ENCODE measurements around the gene ARHGAP15. TPM values are rescaled to one million over a fixed set of nuclear protein-coding genes. Genes with fewer than 3 reads are reported as not detected.

Gene ARHGAP15
- total RNA-seq, 2 donors from 2014 or later, result 0.86 TPM; not detected in 1

GRCh38 chr2:143545059-143545948 lies 416.1 kb downstream of the ARHGAP15 start:
- DNase-seq, result no peak

GRCh38 chr2:143545949-143546255 lies 416.7 kb downstream of the ARHGAP15 start:
- Histone ChIP-seq H3K4me3 (ENCODE audit: low read length) (no peak overlapping the region), H3K27me3 (ENCODE audit: control insufficient read depth, insufficient read depth, low read length, poor library complexity, severe bottlenecking) (no peaks in the 10 kb centered on the region), H3K9me3 (ENCODE audit: control insufficient read depth, low read length) (peaks cover 6% of the 10 kb centered on the region), H3K9ac (ENCODE audit: extremely low read depth, low read length, poor library complexity, severe bottlenecking) (no peak overlapping the region), H3K4me1 (ENCODE audit: control insufficient read depth, insufficient read depth, low read length) (no peaks in the 10 kb centered on the region), H3K27ac (ENCODE audit: low read depth, low read length) (no peak overlapping the region), H3K36me3 (ENCODE audit: control insufficient read depth, insufficient read depth, low read length) (no peaks in the 10 kb centered on the region)
- no peak overlapping the region for H3K4me3 Mint-ChIP-seq
- no peak for DNase-seq
- no peak overlapping the region for H3K27ac Mint-ChIP-seq
- TF ChIP-seq CTCF (conservative IDR thresholded peaks at IDR 0.05), result no peak
- H3K27me3 Mint-ChIP-seq (ENCODE audit: insufficient read depth), result no peaks in the 10 kb centered on the region
- H3K4me1 Mint-ChIP-seq, result peaks cover 2% of the 10 kb centered on the region
- no peaks in the 10 kb centered on the region for H3K36me3 Mint-ChIP-seq (ENCODE audit: low read depth)
- peaks cover 18% of the 10 kb centered on the region for H3K9me3 Mint-ChIP-seq
- 83 to 94% methylated on average over 2 to 4 of the region's 4 CpGs for WGBS, 2 experiments (ENCODE audit: insufficient coverage in 1 of 2, insufficient read length in 1 of 2)

More at GRCh38 chr2:143545059-143545948, 416.1 kb downstream of the ARHGAP15 start:
- Mint-ChIP-seq H3K36me3 (ENCODE audit: low read depth) (no peaks in the 10 kb centered on the region), H3K9me3 (peaks cover 23% of the 10 kb centered on the region), H3K27ac (no peak overlapping the region), H3K27me3 (ENCODE audit: insufficient read depth) (no peaks in the 10 kb centered on the region), H3K4me1 (peaks cover 2% of the 10 kb centered on the region), H3K4me3 (no peak overlapping the region)
- Histone ChIP-seq H3K4me1 (ENCODE audit: control insufficient read depth, insufficient read depth, low read length) (no peaks in the 10 kb centered on the region), H3K27me3 (ENCODE audit: control insufficient read depth, insufficient read depth, low read length, poor library complexity, severe bottlenecking) (no peaks in the 10 kb centered on the region), H3K27ac (ENCODE audit: low read depth, low read length) (no peak overlapping the region), H3K9me3 (ENCODE audit: control insufficient read depth, low read length) (peaks cover 6% of the 10 kb centered on the region), H3K36me3 (ENCODE audit: control insufficient read depth, insufficient read depth, low read length) (no peaks in the 10 kb centered on the region), H3K4me3 (ENCODE audit: low read length) (no peak overlapping the region), H3K9ac (ENCODE audit: extremely low read depth, low read length, poor library complexity, severe bottlenecking) (no peak overlapping the region)
- WGBS, 2 experiments (ENCODE audit: insufficient coverage in 1 of 2, insufficient read length in 1 of 2), result 93 to 94% methylated on average over 4 to 7 of the region's 7 CpGs
- TF ChIP-seq CTCF (conservative IDR thresholded peaks at IDR 0.05), result no peak

GRCh38 chr2:143548032-143548431 lies 418.8 kb downstream of the ARHGAP15 start:
- no peaks in the 10 kb centered on the region for H3K36me3 Mint-ChIP-seq (ENCODE audit: low read depth)
- H3K27ac Mint-ChIP-seq, result no peak overlapping the region
- H3K27me3 Mint-ChIP-seq (ENCODE audit: insufficient read depth), result no peaks in the 10 kb centered on the region
- no peaks in the 10 kb centered on the region for H3K9me3 ChIP-seq (ENCODE audit: control insufficient read depth, low read length)
- H3K4me1 ChIP-seq (ENCODE audit: control insufficient read depth, insufficient read depth, low read length), result no peaks in the 10 kb centered on the region
- no peak overlapping the region for H3K4me3 Mint-ChIP-seq
- H3K27ac ChIP-seq (ENCODE audit: low read depth, low read length), result no peak overlapping the region
- H3K4me3 ChIP-seq (ENCODE audit: low read length), result no peak overlapping the region
- no peaks in the 10 kb centered on the region for H3K27me3 ChIP-seq (ENCODE audit: control insufficient read depth, insufficient read depth, low read length, poor library complexity, severe bottlenecking)
- peaks cover 2% of the 10 kb centered on the region for H3K4me1 Mint-ChIP-seq
- DNase-seq, result no peak
- no peak for TF ChIP-seq CTCF (conservative IDR thresholded peaks at IDR 0.05)
- 0% methylated on average over 1 of the region's 2 CpGs; no CpG with 5 or more reads in 1 of the 2 experiments for WGBS, 2 experiments (ENCODE audit: insufficient coverage in 1 of 2, insufficient read length in 1 of 2)
- H3K9ac ChIP-seq (ENCODE audit: extremely low read depth, low read length, poor library complexity, severe bottlenecking), result no peak overlapping the region
- peaks cover 3% of the 10 kb centered on the region for H3K9me3 Mint-ChIP-seq
- no peaks in the 10 kb centered on the region for H3K36me3 ChIP-seq (ENCODE audit: control insufficient read depth, insufficient read depth, low read length)
